OCI-LY7 (cell line): ENCODE measurements around the gene TACR2. TPM values are rescaled to one million over a fixed set of nuclear protein-coding genes. Genes with fewer than 3 reads are reported as not detected.

Source experiments
- BruUV-seq: library from RNA; stranded (reverse); fragments of 400-500 nt; replicated peaks from 2 replicates; lab custom pipeline; 2021; lab: Mats Ljungman, UMichigan
- CTCF ChIA-PET: fragments of 300-600 bp; sonication (Branson Sonifier 250); formaldehyde crosslinking; loops from one replicate; lab custom pipeline; 2022; ENCODE audit warnings: antibody characterized with exemption; ENCODE audit not compliant: unreplicated experiment; lab: Charles Lee
- POLR2A ChIA-PET: fragments of 300-600 bp; sonication (Branson Sonifier 250); formaldehyde crosslinking; loops from one replicate; lab custom pipeline; 2022; ENCODE audit warnings: antibody characterized with exemption; lab: Charles Lee
- DNase-seq: peaks from one replicate; pipeline ENCODE4 v3.0.0-alpha.2; 2015; ENCODE audit warnings: low spot score
- H2AFZ ChIP-seq: fragments of 200-600 bp; sonication (generic), shearing (Covaris generic); 2 replicates; pipeline ENCODE4 v1.6.1; 2014; ENCODE audit warnings: mild to moderate bottlenecking, antibody characterized with exemption, low read length, moderate library complexity
- H3K27ac ChIP-seq: fragments of 200-600 bp; sonication (generic); 2 replicates; pipeline ENCODE4 v1.5.1; 2014; ENCODE audit warnings: mixed run types, low read depth, mild to moderate bottlenecking, moderate library complexity, low read length, inconsistent platforms; ENCODE audit not compliant: poor library complexity, severe bottlenecking
- H3K36me3 ChIP-seq: fragments of 200-600 bp; sonication (generic); 2 replicates; pipeline ENCODE4 v1.6.1; 2014; ENCODE audit warnings: mild to moderate bottlenecking, antibody characterized with exemption, low read length, moderate library complexity, mixed read lengths; ENCODE audit not compliant: insufficient read depth
- H3K4me1 ChIP-seq: fragments of 200-600 bp; sonication (generic); 2 replicates; pipeline ENCODE4 v1.5.1; 2014; ENCODE audit warnings: mild to moderate bottlenecking, low read length; ENCODE audit not compliant: insufficient read depth, poor library complexity, severe bottlenecking
- H3K4me2 ChIP-seq: fragments of 200-600 bp; sonication (generic); 2 replicates; pipeline ENCODE4 v1.6.1; 2014; ENCODE audit warnings: mild to moderate bottlenecking, low read length
- H3K4me3 ChIP-seq: fragments of 200-600 bp; sonication (generic); 2 replicates; pipeline ENCODE4 v1.5.1; 2014; ENCODE audit warnings: mild to moderate bottlenecking, low read depth, low read length; ENCODE audit not compliant: poor library complexity, severe bottlenecking
- H3K79me2 ChIP-seq: fragments of 200-600 bp; sonication (generic); 2 replicates; pipeline ENCODE4 v1.6.1; 2016; ENCODE audit warnings: low read depth, mild to moderate bottlenecking, low read length, moderate library complexity, mixed read lengths; ENCODE audit not compliant: insufficient read depth
- H3K9me2 ChIP-seq: fragments of 200-600 bp; sonication (generic); 2 replicates; pipeline ENCODE4 v1.6.1; 2016; ENCODE audit warnings: mild to moderate bottlenecking, low read length, mixed read lengths; ENCODE audit not compliant: insufficient read depth
- H3K9me3 ChIP-seq: fragments of 200-600 bp; sonication (generic); 2 replicates; pipeline ENCODE4 v1.6.1; 2014; ENCODE audit warnings: mild to moderate bottlenecking, mixed run types, low read length, mixed read lengths
- H4K20me1 ChIP-seq: fragments of 200-600 bp; sonication (generic); 2 replicates; pipeline ENCODE4 v1.6.1; 2014; ENCODE audit warnings: mild to moderate bottlenecking, antibody characterized with exemption, low read length, moderate library complexity, mixed read lengths; ENCODE audit not compliant: insufficient read depth
- EZH2phosphoT487 ChIP-seq: fragments of 200-600 bp; sonication (generic); IDR thresholded peaks from 2 replicates; pipeline ENCODE4 v1.6.1; 2018; ENCODE audit warnings: low read depth, borderline replicate concordance, mild to moderate bottlenecking, mixed run types, antibody characterized with exemption, low read length, moderate library complexity, mixed read lengths
- intact Hi-C: fragments of 100-400 bp; cut with micrococcal nuclease; formaldehyde crosslinking; loops from one replicate; pipeline ENCODE4 v1.10.0; 2022; ENCODE audit not compliant: unreplicated experiment
- total RNA-seq, 2 experiments: library from RNA; depleted of rRNA in 1 of 2; stranded (reverse); fragments of >200 nt in 1 of 2; shearing (Covaris generic) in 1 of 2; gene quantifications; 2 replicates each; pipeline ENCODE4 v1.2.3, GENCODE V29; 2014 to 2022
- TF ChIP-seq, protein P1 (sequence below): fragments of 200-600 bp; sonication (generic); conservative IDR thresholded peaks from 2 replicates; pipeline ENCODE4 v1.5.1; 2014; ENCODE audit warnings: mild to moderate bottlenecking, antibody characterized with exemption, low read length, moderate library complexity, mixed read lengths

TACR2 gene
- total RNA-seq, 2 experiments from 2014 or later, result not detected

DNA sequence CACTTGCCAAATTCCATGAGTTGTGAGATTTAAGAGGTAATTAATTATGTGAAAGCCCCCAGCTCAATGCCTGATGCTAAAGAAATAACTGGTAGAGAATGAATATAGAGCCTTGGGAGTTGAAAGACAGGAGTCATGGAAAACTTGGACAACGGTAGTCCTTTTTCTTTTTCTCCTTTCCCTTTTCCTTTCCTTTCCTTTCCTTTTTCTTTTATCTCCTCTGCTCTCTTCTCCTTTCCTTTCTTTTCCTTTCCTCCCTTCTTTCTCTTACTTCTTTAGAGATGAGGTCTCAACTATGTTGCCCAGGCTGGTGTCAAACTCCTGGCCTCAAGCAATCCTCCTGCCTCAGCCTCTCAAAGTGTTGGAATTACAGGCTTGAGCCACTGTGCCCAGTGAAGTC lies 26.6 kb upstream of the TACR2 start:
- no peak overlapping the region for H3K4me3 ChIP-seq
- H3K9me3 ChIP-seq, result no peaks in the 10 kb centered on the region
- intact Hi-C loops, result no loop called here
- no peak overlapping the region for H2AFZ ChIP-seq
- TF ChIP-seq, protein P1, sequence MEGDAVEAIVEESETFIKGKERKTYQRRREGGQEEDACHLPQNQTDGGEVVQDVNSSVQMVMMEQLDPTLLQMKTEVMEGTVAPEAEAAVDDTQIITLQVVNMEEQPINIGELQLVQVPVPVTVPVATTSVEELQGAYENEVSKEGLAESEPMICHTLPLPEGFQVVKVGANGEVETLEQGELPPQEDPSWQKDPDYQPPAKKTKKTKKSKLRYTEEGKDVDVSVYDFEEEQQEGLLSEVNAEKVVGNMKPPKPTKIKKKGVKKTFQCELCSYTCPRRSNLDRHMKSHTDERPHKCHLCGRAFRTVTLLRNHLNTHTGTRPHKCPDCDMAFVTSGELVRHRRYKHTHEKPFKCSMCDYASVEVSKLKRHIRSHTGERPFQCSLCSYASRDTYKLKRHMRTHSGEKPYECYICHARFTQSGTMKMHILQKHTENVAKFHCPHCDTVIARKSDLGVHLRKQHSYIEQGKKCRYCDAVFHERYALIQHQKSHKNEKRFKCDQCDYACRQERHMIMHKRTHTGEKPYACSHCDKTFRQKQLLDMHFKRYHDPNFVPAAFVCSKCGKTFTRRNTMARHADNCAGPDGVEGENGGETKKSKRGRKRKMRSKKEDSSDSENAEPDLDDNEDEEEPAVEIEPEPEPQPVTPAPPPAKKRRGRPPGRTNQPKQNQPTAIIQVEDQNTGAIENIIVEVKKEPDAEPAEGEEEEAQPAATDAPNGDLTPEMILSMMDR, result no peak
- no peak for TF ChIP-seq EZH2phosphoT487
- no TSS peak for BruUV-seq
- no peaks in the 10 kb centered on the region for H3K9me2 ChIP-seq
- POLR2A ChIA-PET, result no interaction called here
- H3K4me2 ChIP-seq, result no peak overlapping the region
- no peak for DNase-seq
- no peaks in the 10 kb centered on the region for H3K36me3 ChIP-seq
- H3K4me1 ChIP-seq, result no peaks in the 10 kb centered on the region
- no peaks in the 10 kb centered on the region for H3K79me2 ChIP-seq
- no peaks in the 10 kb centered on the region for H4K20me1 ChIP-seq
- CTCF ChIA-PET, result no interaction called here
- no peak overlapping the region for H3K27ac ChIP-seq

- intact Hi-C loops, result no loop called here
- H3K9me2 ChIP-seq, result no peaks in the 10 kb centered on the region
- H3K4me3 ChIP-seq, result no peak overlapping the region
- no peaks in the 10 kb centered on the region for H3K9me3 ChIP-seq
- no peak for DNase-seq
- no peaks in the 10 kb centered on the region for H4K20me1 ChIP-seq
- BruUV-seq, result no TSS peak
- TF ChIP-seq, protein P1, result no peak
- TF ChIP-seq EZH2phosphoT487, result no peak
- no peaks in the 10 kb centered on the region for H3K79me2 ChIP-seq
- no peak overlapping the region for H2AFZ ChIP-seq
- no peak overlapping the region for H3K27ac ChIP-seq
- H3K4me2 ChIP-seq, result no peak overlapping the region
- H3K4me1 ChIP-seq, result no peaks in the 10 kb centered on the region
- H3K36me3 ChIP-seq, result no peaks in the 10 kb centered on the region
- ChIA-PET CTCF (no interaction called here), POLR2A (interaction anchor here (0.6 to 0.8 kb wide), 3 partner anchors 10 to 52 kb away, joined by 3 to 6 read pairs (median 4); no protein-coding TSS in a partner anchor)
Observed at GRCh38 chr10:69439813-69440506, 23.2 kb upstream of the TACR2 start.

- Histone ChIP-seq H3K9me2 (no peaks in the 10 kb centered on the region), H3K4me2 (no peak overlapping the region), H2AFZ (no peak overlapping the region), H3K9me3 (no peaks in the 10 kb centered on the region), H3K36me3 (no peaks in the 10 kb centered on the region), H3K79me2 (no peaks in the 10 kb centered on the region), H3K4me3 (no peak overlapping the region), H3K27ac (no peak overlapping the region), H3K4me1 (no peaks in the 10 kb centered on the region), H4K20me1 (no peaks in the 10 kb centered on the region)
- ChIA-PET POLR2A (interaction anchor here (0.7 kb wide), 1 partner anchor 52 kb away, joined by 6 read pairs; no protein-coding TSS in a partner anchor), CTCF (no interaction called here)
- TF ChIP-seq, protein P1, result no peak
- TF ChIP-seq EZH2phosphoT487, result no peak
- no peak for DNase-seq
- intact Hi-C loops, result no loop called here
- no TSS peak for BruUV-seq
Observed at GRCh38 chr10:69439350-69439739, 22.6 kb upstream of the TACR2 start.
